GM12878 (cell line): ENCODE data around the gene TMEM63B. TPM values are rescaled to one million over a fixed set of nuclear protein-coding genes. Genes with fewer than 3 reads are reported as not detected.

Experiments used
- ATAC-seq: fragments of 200-7000 bp; cut with Tn5 transposase; 3 replicates; pipeline ENCODE4 v1.9.1; 2020; ENCODE audit warnings: mild to moderate bottlenecking, moderate library complexity
- BruUV-seq: library from RNA; stranded (reverse); fragments of 400-500 nt; replicated peaks from 2 replicates; lab custom pipeline; 2021; lab: Mats Ljungman, UMichigan
- CTCF ChIA-PET: fragments of 300-600 bp; sonication (Branson Sonifier 250); formaldehyde crosslinking; extraction: SDS; loops from one replicate; lab custom pipeline; 2021; ENCODE audit warnings: inconsistent platforms; lab: Yijun Ruan, JAX
- POLR2A ChIA-PET: fragments of 350-600 bp; formaldehyde crosslinking; extraction: SDS; loops from one replicate; lab custom pipeline; 2021; ENCODE audit warnings: inconsistent platforms; lab: Charles Lee
- RAD21 ChIA-PET: fragments of 300-600 bp; sonication (Branson Sonifier 250); formaldehyde crosslinking; loops from one replicate; lab custom pipeline; 2023; ENCODE audit warnings: antibody characterized with exemption; ENCODE audit not compliant: unreplicated experiment; lab: Charles Lee
- SMC1A ChIA-PET: fragments of 300-600 bp; sonication (Branson Sonifier 250); formaldehyde crosslinking; loops from one replicate; lab custom pipeline; 2023; ENCODE audit not compliant: unreplicated experiment, uncharacterized antibody; lab: Charles Lee
- DNase-seq: peaks from one replicate; pipeline ENCODE4 v3.0.0-alpha.2; 2011; ENCODE audit warnings: low read depth, low spot score
- FAIRE-seq: peaks from 3 replicates; lab custom pipeline; 2011; peaks lifted over from hg19 to GRCh38; lab: Jason Lieb, UNC
- H2AFZ ChIP-seq: 2 replicates; pipeline ENCODE4 v1.6.0; 2011; ENCODE audit warnings: low read depth, low read length, control low read depth; ENCODE audit not compliant: control insufficient read depth
- H3K27ac ChIP-seq: 2 replicates; pipeline ENCODE4 v1.5.1; 2011; ENCODE audit warnings: control low read depth; ENCODE audit not compliant: control insufficient read depth, insufficient read depth
- H3K27me3 ChIP-seq, 2 experiments: replicated peaks in 1 of 2; 2 replicates each; pipeline versions ENCODE4 v1.6.0 to v1.6.1; 2011; ENCODE audit warnings: low read length in 1 of 2; ENCODE audit not compliant: control insufficient read depth in 2 of 2, insufficient read depth in 2 of 2
- H3K36me3 ChIP-seq, 2 experiments: 2 replicates each; pipeline ENCODE4 v1.5.1; 2011; ENCODE audit warnings: low read length in 1 of 2; ENCODE audit not compliant: control insufficient read depth in 2 of 2, insufficient read depth in 2 of 2
- H3K4me1 ChIP-seq: 2 replicates; pipeline ENCODE4 v1.6.1; 2011; ENCODE audit warnings: mild to moderate bottlenecking, low read length, moderate library complexity, mixed read lengths; ENCODE audit not compliant: control insufficient read depth, insufficient read depth
- H3K4me2 ChIP-seq: 2 replicates; pipeline ENCODE4 v1.6.0; 2011; ENCODE audit warnings: control low read depth; ENCODE audit not compliant: control insufficient read depth, insufficient read depth
- H3K4me3 ChIP-seq: fragments of 200-600 bp; sonication (generic); 2 replicates; pipeline ENCODE4 v1.5.1; 2016
- H3K79me2 ChIP-seq: 2 replicates; pipeline ENCODE4 v1.6.0; 2011; ENCODE audit warnings: low read length; ENCODE audit not compliant: control insufficient read depth, insufficient read depth
- H3K9ac ChIP-seq: 2 replicates; pipeline ENCODE4 v1.8.0; 2011; ENCODE audit warnings: low read length, control low read depth, mixed read lengths; ENCODE audit not compliant: control insufficient read depth, insufficient read depth
- H3K9me3 ChIP-seq: replicated peaks from 3 replicates; pipeline ENCODE4 v1.5.1; 2011; ENCODE audit warnings: mild to moderate bottlenecking, low read length; ENCODE audit not compliant: control insufficient read depth, insufficient read depth
- H4K20me1 ChIP-seq: 2 replicates; pipeline ENCODE4 v1.6.0; 2011; ENCODE audit not compliant: control insufficient read depth, insufficient read depth
- BCL11A ChIP-seq: IDR thresholded peaks from 2 replicates; pipeline ENCODE4 v1.6.1; 2011; ENCODE audit warnings: low read depth, low read length
- CUX1 ChIP-seq: IDR thresholded peaks from 2 replicates; pipeline ENCODE4 v1.6.1; 2012; ENCODE audit warnings: improper control_type of control experiment, low read depth, low read length; ENCODE audit not compliant: insufficient replicate concordance
- GATAD2B ChIP-seq: fragments of 450-650 bp; conservative IDR thresholded peaks from 2 replicates; pipeline ENCODE4 v1.6.1; 2017; ENCODE audit warnings: low read depth, mild to moderate bottlenecking, moderate library complexity
- MEF2A ChIP-seq: IDR thresholded peaks from 2 replicates; pipeline ENCODE4 v1.6.1; 2011; ENCODE audit warnings: low read depth, mild to moderate bottlenecking, low read length, moderate library complexity; ENCODE audit not compliant: insufficient read depth
- MTA2 ChIP-seq: fragments of 450-650 bp; IDR thresholded peaks from 2 replicates; pipeline ENCODE4 v1.6.1; 2016; ENCODE audit warnings: low read depth, mild to moderate bottlenecking, moderate library complexity
- NFIC ChIP-seq: IDR thresholded peaks from 2 replicates; pipeline ENCODE4 v1.6.1; 2012; ENCODE audit warnings: low read depth, mild to moderate bottlenecking, inconsistent platforms, low read length, moderate library complexity
- POU2F2 ChIP-seq: IDR thresholded peaks from 3 replicates; pipeline ENCODE4 v1.6.1; 2011; ENCODE audit warnings: low read depth, mild to moderate bottlenecking, low read length, borderline replicate concordance
- RAD51 ChIP-seq: fragments of 450-650 bp; IDR thresholded peaks from 2 replicates; pipeline ENCODE4 v1.6.1; 2016; ENCODE audit warnings: moderate library complexity, mild to moderate bottlenecking, inconsistent platforms
- RELB ChIP-seq: fragments of 450-650 bp; IDR thresholded peaks from 2 replicates; pipeline ENCODE4 v1.6.1; 2017; ENCODE audit warnings: low read depth, mild to moderate bottlenecking, moderate library complexity
- RUNX3 ChIP-seq: IDR thresholded peaks from 2 replicates; pipeline ENCODE4 v1.6.1; 2012; ENCODE audit warnings: low read length, inconsistent platforms
- WGBS: methylation state at CpG from one replicate; pipeline ENCODE4 v1.1.6; 2016; ENCODE audit warnings: low lambda C conversion rate; ENCODE audit not compliant: insufficient replicate concordance, insufficient coverage; ENCODE audit errors: missing lambda C conversion rate; 5-methylcytosine and 5-hydroxymethylcytosine counted together
- in situ Hi-C: fragments of 300-500 bp; cut with MboI; formaldehyde crosslinking; loops from 9 replicates; pipeline ENCODE4 v1.14.3; 2018; ENCODE audit warnings: mixed read lengths
- intact Hi-C: fragments of 100-400 bp; cut with micrococcal nuclease; formaldehyde crosslinking; loops from one replicate; pipeline ENCODE4 v1.14.2; 2022; ENCODE audit not compliant: unreplicated experiment
- polyA plus RNA-seq, 11 experiments: library from polyadenylated mRNA; depleted of rRNA in 4 of 11; unstranded in 6 of 11; stranded (reverse) in 5 of 11; fragments of >200 nt; fragmentation: Nextera tagmentation in 4 of 11; fragmentation: Illumina TruSeq in 1 of 11; extraction: Ambion mirVana in 4 of 11; extraction: Trizol in 1 of 11; gene quantifications; 1 replicate in 1 of 11; 2 replicates in 10 of 11; pipeline versions ENCODE4 v1.2.1 to v1.2.3, GENCODE V29; 2011 to 2016; ENCODE audit warnings: inconsistent platforms in 2 of 11, missing spikeins in 2 of 11, low read depth in 1 of 11
- total RNA-seq, 4 experiments: library from RNA; depleted of rRNA in 3 of 4; stranded (reverse); fragments of >200 nt in 3 of 4; fragmentation: Illumina TruSeq in 1 of 4; extraction: Trizol in 1 of 4; gene quantifications; 2 replicates each; pipeline versions ENCODE4 v1.2.1 to v1.2.3, GENCODE V29; 2013 to 2021

TMEM63B gene
- total and polyA plus RNA-seq, 10 of the 15 experiments (the other 5 are each of a cell fraction or from before 2014, with no cell fraction given): 0.09 to 15.0 (median 7.1) TPM; not detected in 1

DNA sequence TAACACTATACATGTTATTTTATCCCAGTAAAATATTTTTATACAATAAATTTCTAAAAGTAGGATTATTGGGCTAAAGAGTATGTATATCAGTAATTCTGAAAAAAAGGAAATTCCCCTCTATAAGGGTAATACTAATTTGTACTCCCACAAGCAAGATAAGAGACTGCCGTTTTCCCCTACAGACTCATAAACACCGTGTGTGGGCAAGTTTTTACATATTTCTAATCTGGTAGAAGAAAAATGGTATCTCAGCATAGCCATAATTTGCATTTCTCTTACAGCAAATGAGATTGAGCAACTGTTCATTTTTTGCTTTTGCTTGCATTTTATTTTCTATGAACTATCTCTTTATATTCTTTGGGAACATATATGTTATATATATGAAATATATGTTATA is 63.4 kb downstream of the TMEM63B start:
- ChIA-PET CTCF (interaction anchor here (1.4 to 2.6 kb wide), 4 partner anchors 18 to 47 kb away, joined by 3 to 11 read pairs (median 9); no protein-coding TSS in a partner anchor), RAD21 (interaction anchor here (1.2 to 1.4 kb wide), 2 partner anchors 18 to 25 kb away, joined by 4 read pairs; no protein-coding TSS in a partner anchor)
- WGBS: 0% methylated on average over 2 of the region's 2 CpGs

More for the DNA sequence above, 63.4 kb downstream of the TMEM63B start:
- no peak overlapping the region for H3K4me2 ChIP-seq
- SMC1A ChIA-PET: interaction anchor here (0.8 to 2.6 kb wide), 6 partner anchors 10 to 31 kb away, joined by 3 to 11 read pairs (median 6); no protein-coding TSS in a partner anchor
- no peaks in the 10 kb centered on the region for H3K27me3 ChIP-seq
- in situ Hi-C loops: no loop called here
- no TSS peak for BruUV-seq
- TF ChIP-seq GATAD2B: no peak
- no peak for TF ChIP-seq CUX1
- peak; percentile 39; the same call in 1 of the 2 replicates for TF ChIP-seq BCL11A
- peak; percentile 56; the same call in 1 of the 2 replicates for TF ChIP-seq RELB
- 0 out of 3 replicates have a peak, but pooled peaks have one; percentile 54 for TF ChIP-seq POU2F2
- 0 out of 2 replicates have a peak, but pooled peaks have one; percentile 32 for TF ChIP-seq NFIC
- TF ChIP-seq RUNX3: peak; percentile 45
- TF ChIP-seq RAD51: no peak
- peak; percentile 68 for TF ChIP-seq MTA2
- 0 out of 2 replicates have a peak, but pooled peaks have one; percentile 12 for TF ChIP-seq MEF2A
- H3K9me3 ChIP-seq: no peaks in the 10 kb centered on the region
- H3K79me2 ChIP-seq: no peaks in the 10 kb centered on the region
- peaks cover 12% of the 10 kb centered on the region for H3K4me1 ChIP-seq
- FAIRE-seq (no peak), DNase-seq (peak; percentile 27), ATAC-seq (peak; percentile 87)
- POLR2A ChIA-PET: interaction anchor here (1.0 kb wide), 1 partner anchor 29 kb away, joined by 3 read pairs; no protein-coding TSS in a partner anchor
- no peak overlapping the region for H3K27ac ChIP-seq
- no peak overlapping the region for H2AFZ ChIP-seq
- intact Hi-C loops: no loop called here
- H4K20me1 ChIP-seq: no peaks in the 10 kb centered on the region
- H3K9ac ChIP-seq: no peak overlapping the region
- H3K4me3 ChIP-seq: no peak overlapping the region
- H3K36me3 ChIP-seq: no peaks in the 10 kb centered on the region
